HK-2 (cell line): ENCODE results near the gene HCAR3.
"Not testable (repeated sequence)": the region's sequence is repeated elsewhere in the genome, so short reads cannot be mapped to it uniquely, and the experiment has no call there.

Experiments
- DNase-seq: peaks from one replicate; pipeline ENCODE4 v3.0.0-alpha.2; 2018; ENCODE audit not compliant: unreplicated experiment

The HCAR3 gene

DNA sequence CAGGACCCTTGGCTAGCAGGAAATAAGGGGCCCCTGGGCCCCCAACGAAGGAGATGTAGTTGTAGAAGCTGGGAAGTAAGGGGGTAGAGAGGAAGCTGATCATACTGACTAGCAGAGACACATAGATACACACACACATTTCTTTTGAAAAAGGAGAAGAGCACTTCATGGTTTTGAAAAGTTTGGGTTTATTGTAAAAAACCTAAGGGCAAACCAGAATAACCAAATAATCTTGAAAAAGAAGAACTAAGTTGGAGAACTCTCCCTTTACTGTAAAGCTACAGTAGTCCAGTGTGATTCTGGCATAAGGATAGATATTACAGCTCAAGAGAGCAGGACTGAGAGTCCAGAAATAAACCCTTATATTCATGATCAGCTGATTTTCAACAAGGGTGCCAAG lies 5.8 kb upstream of the HCAR3 start:
- no peak for DNase-seq

GRCh38 chr12:122721057-122721545 lies 4.5 kb upstream of the HCAR3 start:
- DNase-seq: no peak

DNA sequence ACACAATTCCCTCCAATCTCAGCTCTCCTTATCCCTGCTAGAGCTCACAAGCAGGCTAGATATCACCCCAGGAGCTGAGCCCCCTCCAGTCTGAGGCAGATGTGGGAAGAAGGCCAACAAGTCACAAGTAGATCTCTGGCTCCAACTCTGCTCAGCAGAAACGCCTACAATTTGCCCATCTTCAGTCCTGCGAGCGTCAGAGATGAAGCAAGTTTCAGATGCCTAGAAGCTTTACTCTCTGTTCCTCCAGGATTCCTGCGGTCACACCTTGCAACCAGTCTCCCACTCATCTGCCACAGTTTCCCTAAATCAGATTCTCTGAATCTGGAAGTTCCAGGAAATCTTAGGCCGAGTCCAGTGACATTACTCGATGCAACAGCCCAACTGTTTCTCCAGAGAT lies 1.4 kb downstream of the HCAR3 start:
- not testable (repeated sequence) for DNase-seq

DNA sequence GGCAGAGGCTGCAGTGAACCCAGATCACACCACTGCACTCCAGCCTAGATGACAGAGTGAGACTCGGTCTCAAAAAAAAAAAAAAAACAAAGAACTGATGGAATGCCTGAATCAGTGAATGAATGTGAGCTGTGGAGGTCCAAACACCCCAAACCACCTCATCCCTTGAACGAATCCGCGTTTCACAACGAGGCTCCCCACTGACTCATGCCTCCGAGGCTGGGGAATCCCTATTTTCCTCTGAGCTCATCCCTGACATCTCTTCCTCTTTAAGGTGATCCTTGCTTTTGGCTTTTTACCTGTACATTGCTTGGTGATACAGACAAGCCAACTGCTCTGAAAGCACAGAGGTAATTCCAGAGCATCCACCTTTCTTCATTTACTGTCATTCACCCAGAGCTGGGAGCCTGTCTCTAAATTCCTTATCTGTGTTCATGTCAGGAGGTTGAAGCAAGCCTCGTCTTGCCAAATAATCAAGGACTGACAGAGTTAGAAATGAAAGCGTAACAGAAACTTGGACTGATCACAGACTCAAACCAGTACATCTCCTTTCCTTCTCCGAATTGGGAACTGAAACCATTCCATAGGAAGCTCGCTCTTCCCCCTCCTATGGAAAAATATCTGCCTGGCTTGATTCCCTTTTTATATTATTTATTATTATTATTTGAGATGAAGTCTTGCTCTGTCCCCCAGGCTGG lies 3.0 kb downstream of the HCAR3 start:
- not testable (repeated sequence) for DNase-seq

- DNase-seq: not testable (repeated sequence)
Observed at GRCh38 chr12:122711266-122711665, 5.3 kb downstream of the HCAR3 start.

DNA sequence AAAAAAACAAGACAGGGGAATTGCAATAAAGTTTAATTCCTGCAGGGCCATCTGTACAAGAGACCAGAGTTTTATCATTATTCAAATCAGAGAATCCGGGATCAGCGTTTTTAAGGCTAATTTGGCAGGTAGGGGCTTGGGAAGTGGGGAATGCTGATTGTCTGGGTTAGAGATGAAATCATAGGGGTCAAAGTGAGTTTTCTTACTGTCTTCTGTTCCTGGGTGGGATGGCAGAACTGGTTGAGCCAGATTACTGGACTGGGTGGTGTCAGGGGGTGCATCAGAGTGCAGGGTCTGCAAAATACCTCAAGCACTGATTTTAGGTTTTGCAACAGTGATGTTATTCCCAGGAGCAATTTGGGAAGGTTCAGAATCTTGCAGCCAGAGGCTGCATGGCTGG lies 6.3 kb downstream of the HCAR3 start:
- not testable (repeated sequence) for DNase-seq

- not testable (repeated sequence) for DNase-seq
Observed at GRCh38 chr12:122709287-122709686, 7.3 kb downstream of the HCAR3 start.

DNA sequence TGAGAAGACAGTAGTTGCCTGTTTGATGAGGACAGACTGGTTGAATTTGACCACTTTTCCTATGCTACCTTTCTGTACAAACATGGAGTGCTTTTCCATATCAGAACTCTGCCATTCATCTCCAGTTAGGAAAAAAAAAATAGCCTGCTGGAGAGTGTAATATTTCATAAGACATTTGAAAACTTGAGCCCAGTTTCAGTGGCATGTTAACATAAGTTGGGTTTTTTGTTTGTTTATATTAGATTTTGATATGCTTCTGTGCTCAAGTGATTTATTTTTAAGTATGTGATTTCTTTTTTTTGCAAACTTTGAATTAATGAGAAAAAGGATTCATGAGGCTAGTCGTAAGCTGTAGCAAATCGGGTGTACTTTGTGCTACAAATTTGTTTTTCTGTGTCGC lies 12.8 kb downstream of the HCAR3 start:
- not testable (repeated sequence) for DNase-seq

GRCh38 chr12:122702890-122703611 lies 13.6 kb downstream of the HCAR3 start, which contains the start of gene HCAR2:
TSS of gene HCAR2 (minus strand) at chr12:122703357. CDS start at chr12:122703283, 74 bp downstream.
- DNase-seq: not testable (repeated sequence)

GRCh38 chr12:122701481-122701880 lies 15.1 kb downstream of the HCAR3 start:
- DNase-seq: not testable (repeated sequence)

DNA sequence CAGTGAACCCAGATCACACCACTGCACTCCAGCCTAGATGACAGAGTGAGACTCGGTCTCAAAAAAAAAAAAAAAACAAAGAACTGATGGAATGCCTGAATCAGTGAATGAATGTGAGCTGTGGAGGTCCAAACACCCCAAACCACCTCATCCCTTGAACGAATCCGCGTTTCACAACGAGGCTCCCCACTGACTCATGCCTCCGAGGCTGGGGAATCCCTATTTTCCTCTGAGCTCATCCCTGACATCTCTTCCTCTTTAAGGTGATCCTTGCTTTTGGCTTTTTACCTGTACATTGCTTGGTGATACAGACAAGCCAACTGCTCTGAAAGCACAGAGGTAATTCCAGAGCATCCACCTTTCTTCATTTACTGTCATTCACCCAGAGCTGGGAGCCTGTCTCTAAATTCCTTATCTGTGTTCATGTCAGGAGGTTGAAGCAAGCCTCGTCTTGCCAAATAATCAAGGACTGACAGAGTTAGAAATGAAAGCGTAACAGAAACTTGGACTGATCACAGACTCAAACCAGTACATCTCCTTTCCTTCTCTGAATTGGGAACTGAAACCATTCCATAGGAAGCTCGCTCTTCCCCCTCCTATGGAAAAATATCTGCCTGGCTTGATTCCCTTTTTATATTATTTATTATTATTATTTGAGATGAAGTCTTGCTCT lies 16.4 kb downstream of the HCAR3 start:
- DNase-seq: not testable (repeated sequence)

GRCh38 chr12:122696922-122697321 lies 19.7 kb downstream of the HCAR3 start:
- not testable (repeated sequence) for DNase-seq

GRCh38 chr12:122691566-122691965 lies 25.0 kb downstream of the HCAR3 start:
- DNase-seq: no peak

DNA sequence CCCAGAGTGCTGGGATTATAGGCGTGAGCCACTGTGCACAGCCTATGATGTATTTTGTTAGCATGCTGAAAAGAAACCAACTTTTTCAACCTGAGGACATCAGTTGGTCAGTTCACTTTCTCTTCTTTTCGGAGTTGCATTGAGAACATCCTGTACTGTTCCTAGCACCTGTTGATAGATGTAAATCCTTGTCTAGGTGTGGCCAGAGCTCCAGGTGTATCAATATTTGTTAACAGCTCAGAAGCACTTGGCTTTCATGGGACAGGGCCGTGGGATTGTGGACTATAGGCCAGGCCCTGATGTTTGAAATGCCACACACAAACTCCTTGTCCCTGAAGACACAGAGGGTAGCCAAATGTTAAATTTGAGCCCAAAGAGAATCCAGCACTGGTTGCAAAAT lies 28.3 kb downstream of the HCAR3 start:
- no peak for DNase-seq

DNA sequence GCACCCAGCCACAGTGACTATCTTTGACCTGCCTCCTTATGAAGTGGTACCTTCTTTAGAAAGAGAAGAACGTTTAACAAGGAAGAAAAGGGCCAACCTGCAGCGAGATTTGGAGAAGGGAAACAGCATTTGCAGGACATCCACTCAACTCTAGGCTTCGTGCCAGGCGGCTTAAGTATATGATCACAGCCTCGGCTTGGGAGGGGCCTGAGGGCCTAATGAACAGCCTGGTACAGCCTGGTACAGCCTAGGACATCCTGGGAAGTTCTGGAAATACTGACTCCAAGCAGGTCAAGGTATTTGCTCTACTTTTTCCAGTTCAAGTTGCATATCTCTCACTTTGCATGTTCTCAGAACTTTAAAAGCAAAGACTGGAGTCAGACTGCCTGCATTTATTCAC lies 29.5 kb downstream of the HCAR3 start:
- no peak for DNase-seq

- no peak for DNase-seq
Observed at GRCh38 chr12:122686538-122686937, 30.1 kb downstream of the HCAR3 start.

DNA sequence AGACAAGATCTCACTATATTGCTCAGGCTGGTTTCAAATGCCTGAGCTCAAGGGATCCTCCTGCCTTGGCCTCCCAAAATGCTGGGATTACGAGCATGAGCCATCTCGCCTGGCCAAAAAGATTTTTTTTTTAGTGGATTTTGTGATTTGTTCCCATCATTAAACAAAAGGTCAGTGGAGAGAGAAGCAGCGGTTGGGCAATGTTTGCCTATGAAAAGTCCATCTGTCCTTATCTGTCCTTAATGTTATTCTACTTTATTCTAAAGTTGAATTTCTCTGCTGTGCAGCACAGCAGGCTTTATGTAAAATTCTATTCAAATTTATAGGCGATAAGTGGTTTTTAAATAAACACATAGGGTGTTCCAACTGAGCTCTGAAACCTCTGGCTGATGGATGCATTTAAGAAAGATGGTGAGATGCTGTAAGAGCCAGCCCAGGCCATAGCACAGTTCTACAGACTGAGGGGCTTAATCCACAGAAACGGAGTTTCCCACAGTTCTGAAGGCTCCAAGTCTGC lies 32.3 kb downstream of the HCAR3 start:
- DNase-seq: no peak

- no peak for DNase-seq
Observed at GRCh38 chr12:122681814-122682213, 34.8 kb downstream of the HCAR3 start.

GRCh38 chr12:122680989-122681388 lies 35.6 kb downstream of the HCAR3 start:
- DNase-seq: not testable (repeated sequence)

- not testable (repeated sequence) for DNase-seq
Observed at GRCh38 chr12:122676781-122677180, 39.8 kb downstream of the HCAR3 start.

DNA sequence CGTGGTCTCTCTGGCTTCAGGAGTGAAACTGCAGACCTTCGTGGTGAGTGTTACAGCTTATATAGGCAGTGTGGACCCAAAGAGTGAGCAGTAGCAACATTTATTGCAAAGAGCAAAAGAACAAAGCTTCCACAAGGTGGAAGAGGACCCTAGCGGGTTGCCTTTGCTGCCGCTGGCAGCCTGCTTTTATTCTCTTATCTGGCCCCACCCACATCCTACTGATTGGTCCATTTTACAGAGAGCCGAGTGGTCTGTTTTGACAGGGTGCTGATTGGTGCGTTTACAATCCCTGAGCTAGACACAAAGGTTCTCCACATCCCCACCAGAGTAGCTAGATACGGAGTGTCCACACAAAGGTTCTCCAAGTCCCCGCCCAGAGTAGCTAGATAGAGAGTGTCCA lies 40.6 kb downstream of the HCAR3 start:
- DNase-seq: not testable (repeated sequence)

GRCh38 chr12:122672515-122672914 lies 44.1 kb downstream of the HCAR3 start:
- DNase-seq: no peak
